ENCODE results near the gene GMDS.

GMDS gene

GRCh38 chr6:2126351-2126750 is 119.1 kb downstream of the GMDS start:
- no peak for TF ChIP-seq CTCF (IDR thresholded peaks at IDR 0.05; ENCODE audit: insufficient read depth, low read depth, low read length, missing control alignments)
- no peak overlapping the region for H3K4me3 ChIP-seq (ENCODE audit: low read length)
- no peak for DNase-seq (ENCODE audit: low read depth)

GRCh38 chr6:2125158-2125557 is 120.2 kb downstream of the GMDS start:
- no peak for TF ChIP-seq CTCF (IDR thresholded peaks at IDR 0.05; ENCODE audit: insufficient read depth, low read depth, low read length, missing control alignments)
- DNase-seq (ENCODE audit: low read depth): no peak
- no peak overlapping the region for H3K4me3 ChIP-seq (ENCODE audit: low read length)

GRCh38 chr6:2124260-2124709 is 121.1 kb downstream of the GMDS start:
- no peak overlapping the region for H3K4me3 ChIP-seq (ENCODE audit: low read length)

GRCh38 chr6:2120912-2121311 is 124.5 kb downstream of the GMDS start:
- DNase-seq (ENCODE audit: low read depth): no peak
- TF ChIP-seq CTCF (IDR thresholded peaks at IDR 0.05; ENCODE audit: insufficient read depth, low read depth, low read length, missing control alignments): no peak
- H3K4me3 ChIP-seq (ENCODE audit: low read length): no peak overlapping the region

More at GRCh38 chr6:2124260-2124709, 121.1 kb downstream of the GMDS start:
- peak; percentile 26 for DNase-seq (ENCODE audit: low read depth)
- TF ChIP-seq CTCF (IDR thresholded peaks at IDR 0.05; ENCODE audit: insufficient read depth, low read depth, low read length, missing control alignments): no peak

GRCh38 chr6:2119275-2119674 is 126.1 kb downstream of the GMDS start:
- H3K4me3 ChIP-seq (ENCODE audit: low read length): no peak overlapping the region
- TF ChIP-seq CTCF (IDR thresholded peaks at IDR 0.05; ENCODE audit: insufficient read depth, low read depth, low read length, missing control alignments): no peak
- DNase-seq (ENCODE audit: low read depth): no peak

- no peak for DNase-seq (ENCODE audit: low read depth)
- no peak for TF ChIP-seq CTCF (IDR thresholded peaks at IDR 0.05; ENCODE audit: insufficient read depth, low read depth, low read length, missing control alignments)
- H3K4me3 ChIP-seq (ENCODE audit: low read length): no peak overlapping the region
These were observed 127.3 kb downstream of the GMDS start for GRCh38 chr6:2118136-2118535.

GRCh38 chr6:2117447-2117846 is 128.0 kb downstream of the GMDS start:
- no peak for DNase-seq (ENCODE audit: low read depth)
- no peak overlapping the region for H3K4me3 ChIP-seq (ENCODE audit: low read length)
- TF ChIP-seq CTCF (IDR thresholded peaks at IDR 0.05; ENCODE audit: insufficient read depth, low read depth, low read length, missing control alignments): no peak

Measured in epithelial cell of esophagus (primary cell).